SK-N-SH (cell line): ENCODE data around the gene TOP3A. TPM values are rescaled to one million over a fixed set of nuclear protein-coding genes. Genes with fewer than 3 reads are reported as not detected.

Source experiments
- CTCF ChIA-PET: fragments of 300-600, 350-600 bp; formaldehyde crosslinking; extraction: SDS; loops from one replicate; lab custom pipeline; 2021; lab: Yijun Ruan, JAX
- POLR2A ChIA-PET: fragments of 350-600 bp; sonication (Branson Sonifier 250); formaldehyde crosslinking; extraction: SDS; loops from one replicate; lab custom pipeline; 2020; ENCODE audit warnings: antibody characterized with exemption, inconsistent platforms; lab: Yijun Ruan, JAX
- DNase-seq: peaks from one replicate; pipeline ENCODE4 v3.0.0; 2012
- H2AFZ ChIP-seq: fragments of 200-600 bp; sonication (generic); 2 replicates; pipeline ENCODE4 v1.8.1; 2016; ENCODE audit warnings: antibody characterized with exemption, mild to moderate bottlenecking, low read depth
- H3F3A ChIP-seq: fragments of 200-600 bp; sonication (generic); replicated peaks from 2 replicates; pipeline ENCODE3; 2016; ENCODE audit warnings: antibody characterized with exemption, mild to moderate bottlenecking; ENCODE audit not compliant: insufficient read depth
- H3K27ac ChIP-seq, 2 experiments: fragments of 200-500 bp in 1 of 2; fragments of 200-600 bp in 1 of 2; sonication (Bioruptor generic) in 1 of 2; sonication (generic), shearing (Covaris generic) in 1 of 2; 2 replicates each; pipeline versions ENCODE4 v1.5.1 to v1.6.1; 2014 to 2016; ENCODE audit warnings: low read depth in 2 of 2, inconsistent platforms in 1 of 2, low read length in 1 of 2, mild to moderate bottlenecking in 1 of 2, mixed read lengths in 1 of 2
- H3K27me3 ChIP-seq: fragments of 200-600 bp; sonication (generic), shearing (Covaris generic); 2 replicates; pipeline ENCODE4 v1.6.1; 2016; ENCODE audit warnings: mixed run types; ENCODE audit not compliant: insufficient read depth
- H3K36me3 ChIP-seq, 2 experiments: fragments of 200-500 bp in 1 of 2; fragments of 200-600 bp in 1 of 2; sonication (Bioruptor generic) in 1 of 2; sonication (generic) in 1 of 2; replicated peaks in 1 of 2; 2 replicates each; pipeline versions ENCODE3 to v1.5.1; 2014 to 2016; ENCODE audit warnings: low read length in 1 of 2, mild to moderate bottlenecking in 1 of 2; ENCODE audit not compliant: insufficient read depth in 2 of 2, control insufficient read depth in 1 of 2
- H3K4me1 ChIP-seq, 2 experiments: fragments of 200-500 bp in 1 of 2; fragments of 200-600 bp in 1 of 2; sonication (Bioruptor generic) in 1 of 2; sonication (generic), shearing (Covaris generic) in 1 of 2; 2 replicates each; pipeline versions ENCODE4 v1.5.1 to v1.6.1; 2014 to 2016; ENCODE audit warnings: low read depth in 1 of 2, low read length in 1 of 2, mixed run types in 1 of 2; ENCODE audit not compliant: insufficient read depth in 2 of 2, control insufficient read depth in 1 of 2
- H3K4me2 ChIP-seq: fragments of 200-600 bp; sonication (generic), shearing (Covaris generic); 2 replicates; pipeline ENCODE4 v1.6.1; 2017; ENCODE audit warnings: mixed run types
- H3K4me3 ChIP-seq, 2 experiments: fragments of 200-500 bp in 1 of 2; fragments of 200-600 bp in 1 of 2; sonication (Bioruptor generic) in 1 of 2; sonication (generic), shearing (Covaris generic) in 1 of 2; 2 replicates each; pipeline versions ENCODE4 v1.5.1 to v1.8.1; 2014 to 2016; ENCODE audit warnings: low read depth in 2 of 2, inconsistent platforms in 1 of 2, low read length in 1 of 2, mild to moderate bottlenecking in 1 of 2, mixed read lengths in 1 of 2, moderate library complexity in 1 of 2
- H3K79me2 ChIP-seq: fragments of 200-600 bp; sonication (generic); 2 replicates; pipeline ENCODE4 v1.8.1; 2017; ENCODE audit warnings: mild to moderate bottlenecking; ENCODE audit not compliant: insufficient read depth
- H3K9ac ChIP-seq: fragments of 200-600 bp; sonication (generic); 2 replicates; pipeline ENCODE4 v1.6.1; 2017; ENCODE audit warnings: mixed run types
- H3K9me2 ChIP-seq: fragments of 200-600 bp; sonication (generic); 2 replicates; pipeline ENCODE4 v1.6.1; 2017; ENCODE audit warnings: mixed run types
- H3K9me3 ChIP-seq: fragments of 200-600 bp; sonication (generic); 2 replicates; pipeline ENCODE4 v1.6.1; 2017; ENCODE audit warnings: mixed run types, mild to moderate bottlenecking, moderate library complexity
- H4K20me1 ChIP-seq: fragments of 200-600 bp; sonication (generic); 2 replicates; pipeline ENCODE4 v1.6.1; 2017; ENCODE audit warnings: mild to moderate bottlenecking, mixed run types; ENCODE audit not compliant: insufficient read depth
- CHD2 ChIP-seq: fragments of 150-350 bp; IDR thresholded peaks from 2 replicates; pipeline ENCODE4 v1.6.1; 2018; ENCODE audit warnings: low read length; ENCODE audit not compliant: partially characterized antibody
- EZH2phosphoT487 ChIP-seq: fragments of 200-600 bp; sonication (generic); IDR thresholded peaks from 2 replicates; pipeline ENCODE4 v1.6.1; 2017; ENCODE audit warnings: low read depth, mixed run types, mild to moderate bottlenecking, antibody characterized with exemption, moderate library complexity, borderline replicate concordance
- FOXJ3 ChIP-seq: sonication (generic); formaldehyde crosslinking; IDR thresholded peaks from 2 replicates; pipeline ENCODE4 v1.5.1; 2020; ENCODE audit warnings: mild to moderate bottlenecking, missing genetic modification reagents
- GATA2 ChIP-seq: sonication (generic); formaldehyde crosslinking; IDR thresholded peaks from 2 replicates; pipeline ENCODE4 v1.5.0; 2020; ENCODE audit warnings: mild to moderate bottlenecking, missing genetic modification reagents
- IRF3 ChIP-seq: fragments of 150-350 bp; IDR thresholded peaks from 2 replicates; pipeline ENCODE4 v1.6.1; 2016; ENCODE audit warnings: mild to moderate bottlenecking, low read depth, low read length
- NFIC ChIP-seq: IDR thresholded peaks from 2 replicates; pipeline ENCODE4 v1.4.0; 2012; ENCODE audit warnings: borderline replicate concordance
- RFX5 ChIP-seq: IDR thresholded peaks from 2 replicates; pipeline ENCODE4 v1.6.1; 2012; ENCODE audit warnings: mild to moderate bottlenecking, improper control_type of control experiment, low read length
- SIN3A ChIP-seq: IDR thresholded peaks from 2 replicates; pipeline ENCODE4 v1.6.1; 2012; ENCODE audit warnings: low read depth, mild to moderate bottlenecking, low read length, moderate library complexity, borderline replicate concordance
- TEAD4 ChIP-seq: IDR thresholded peaks from 2 replicates; pipeline ENCODE4 v1.4.0; 2012; ENCODE audit warnings: mild to moderate bottlenecking, borderline replicate concordance; ENCODE audit not compliant: insufficient read depth
- USF2 ChIP-seq: fragments of 150-350 bp; IDR thresholded peaks from 2 replicates; pipeline ENCODE4 v1.6.1; 2017; ENCODE audit warnings: antibody characterized with exemption, low read length, low read depth, borderline replicate concordance
- WGBS: methylation state at CpG from one replicate; pipeline ENCODE4 v1.1.6; 2017; ENCODE audit warnings: low lambda C conversion rate; 5-methylcytosine and 5-hydroxymethylcytosine counted together
- polyA plus RNA-seq, 3 experiments: library from polyadenylated mRNA; depleted of rRNA; stranded (reverse); fragments of >200 nt; gene quantifications; 2 replicates each; pipeline ENCODE4 v1.2.3, GENCODE V29; 2012
- TF ChIP-seq, protein P1 (sequence below): IDR thresholded peaks from 2 replicates; pipeline ENCODE4 v1.6.1; 2012; ENCODE audit warnings: mild to moderate bottlenecking, low read depth, low read length, moderate library complexity

TOP3A gene
- polyA plus RNA-seq, 1 of the 3 experiments (the other 2 are of a cell fraction), result 14.7 TPM

DNA sequence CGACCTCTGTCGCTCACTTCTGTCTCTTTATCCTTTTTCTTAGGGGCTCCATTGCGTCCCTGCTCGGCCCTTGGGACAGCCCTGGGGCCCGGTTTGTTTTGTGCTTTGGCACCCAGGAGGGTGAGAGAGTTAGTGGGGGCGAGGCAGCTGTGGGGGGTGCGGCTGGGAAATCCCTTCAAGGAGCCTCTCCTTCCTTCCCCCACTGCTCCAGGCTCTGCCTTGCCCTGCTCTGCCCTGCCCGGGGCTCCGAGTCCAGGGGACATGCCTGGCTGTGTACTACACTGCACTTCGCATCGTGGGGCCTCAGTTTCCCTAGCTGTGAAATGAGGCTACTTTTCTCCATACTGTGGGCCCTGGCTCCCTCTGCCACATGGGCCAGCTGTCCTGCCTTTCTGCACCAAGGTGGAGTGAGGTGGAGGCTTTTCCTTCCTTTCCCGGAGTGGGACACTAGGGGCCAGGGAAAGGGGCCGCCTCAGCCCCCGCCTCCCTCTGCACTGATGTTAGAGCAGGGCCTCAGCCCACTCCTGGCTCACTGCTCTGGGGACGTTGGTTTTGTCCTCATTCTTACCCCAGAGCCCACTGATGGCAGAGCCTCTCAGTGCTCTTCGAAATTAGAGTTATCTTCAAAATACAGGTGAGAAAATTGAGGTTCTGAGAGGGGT is 88.4 kb downstream of the TOP3A start:
- H3K4me2 ChIP-seq, result peak overlapping the region; percentile 99

DNA sequence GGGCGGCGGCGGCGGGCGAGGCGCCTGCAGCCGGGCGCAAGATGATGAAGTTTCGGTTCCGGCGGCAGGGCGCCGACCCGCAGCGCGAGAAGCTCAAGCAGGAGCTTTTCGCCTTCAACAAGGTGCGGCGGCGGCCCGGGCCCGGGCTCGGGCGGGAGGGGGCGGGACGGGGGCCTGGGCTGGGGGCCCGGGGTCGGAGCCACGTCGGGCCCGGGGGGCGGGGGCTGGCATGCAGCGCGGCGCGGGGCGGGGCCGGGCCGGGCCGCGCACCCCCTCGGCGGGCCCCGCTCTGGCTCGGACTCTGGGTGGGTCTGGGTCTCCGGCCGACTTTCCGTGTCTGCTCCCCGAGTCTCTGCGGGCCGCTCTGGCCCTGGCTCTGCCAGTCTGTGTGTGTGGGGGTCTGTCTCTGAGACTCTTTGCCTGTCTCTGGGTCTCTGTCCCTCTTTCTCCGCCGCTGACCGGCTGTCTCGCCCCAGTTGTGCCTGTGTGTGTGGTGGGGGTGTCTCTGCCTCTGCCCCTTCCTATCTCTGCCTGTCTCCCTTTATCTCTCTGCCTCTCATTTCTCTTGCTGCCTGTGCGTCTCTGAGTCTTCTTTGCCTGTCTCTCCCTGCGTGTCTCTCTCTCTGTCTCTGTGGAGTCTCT is 89.0 kb downstream of the TOP3A start:
- Histone ChIP-seq H3K9ac (peak overlapping the region; percentile 82), H4K20me1 (0 out of 2 replicates have a peak, but pooled peaks cover 17% of the 10 kb centered on the region), H3K4me3 (peak overlapping the region; percentile 90 to 98), H2AFZ (no peak overlapping the region), H3K9me2 (no peaks in the 10 kb centered on the region), H3K9me3 (no peaks in the 10 kb centered on the region), H3K36me3 (no peaks in the 10 kb centered on the region), H3F3A (no peaks in the 10 kb centered on the region), H3K79me2 (peaks cover 44% of the 10 kb centered on the region), H3K4me1 (peaks cover 5 to 25% of the 10 kb centered on the region in 2 experiments; a peak in 2 of 4 replicates), H3K27me3 (no peaks in the 10 kb centered on the region), H3K4me2 (peak overlapping the region; percentile 99), H3K27ac (peak overlapping the region in 1 of 2 experiments; percentile 47; a peak in 1 of 4 replicates)
- ChIA-PET CTCF (interaction anchor here (0.7 to 3.3 kb wide), 3 partner anchors 9 to 22 kb away, joined by 3 to 13 read pairs (median 4); no protein-coding TSS in a partner anchor), POLR2A (no interaction called here)
- DNase-seq, result peak; percentile 87
- TF ChIP-seq SIN3A (peak; percentile 25; the same call in 1 of the 2 replicates), EZH2phosphoT487 (no peak)
- TF ChIP-seq, protein P1, sequence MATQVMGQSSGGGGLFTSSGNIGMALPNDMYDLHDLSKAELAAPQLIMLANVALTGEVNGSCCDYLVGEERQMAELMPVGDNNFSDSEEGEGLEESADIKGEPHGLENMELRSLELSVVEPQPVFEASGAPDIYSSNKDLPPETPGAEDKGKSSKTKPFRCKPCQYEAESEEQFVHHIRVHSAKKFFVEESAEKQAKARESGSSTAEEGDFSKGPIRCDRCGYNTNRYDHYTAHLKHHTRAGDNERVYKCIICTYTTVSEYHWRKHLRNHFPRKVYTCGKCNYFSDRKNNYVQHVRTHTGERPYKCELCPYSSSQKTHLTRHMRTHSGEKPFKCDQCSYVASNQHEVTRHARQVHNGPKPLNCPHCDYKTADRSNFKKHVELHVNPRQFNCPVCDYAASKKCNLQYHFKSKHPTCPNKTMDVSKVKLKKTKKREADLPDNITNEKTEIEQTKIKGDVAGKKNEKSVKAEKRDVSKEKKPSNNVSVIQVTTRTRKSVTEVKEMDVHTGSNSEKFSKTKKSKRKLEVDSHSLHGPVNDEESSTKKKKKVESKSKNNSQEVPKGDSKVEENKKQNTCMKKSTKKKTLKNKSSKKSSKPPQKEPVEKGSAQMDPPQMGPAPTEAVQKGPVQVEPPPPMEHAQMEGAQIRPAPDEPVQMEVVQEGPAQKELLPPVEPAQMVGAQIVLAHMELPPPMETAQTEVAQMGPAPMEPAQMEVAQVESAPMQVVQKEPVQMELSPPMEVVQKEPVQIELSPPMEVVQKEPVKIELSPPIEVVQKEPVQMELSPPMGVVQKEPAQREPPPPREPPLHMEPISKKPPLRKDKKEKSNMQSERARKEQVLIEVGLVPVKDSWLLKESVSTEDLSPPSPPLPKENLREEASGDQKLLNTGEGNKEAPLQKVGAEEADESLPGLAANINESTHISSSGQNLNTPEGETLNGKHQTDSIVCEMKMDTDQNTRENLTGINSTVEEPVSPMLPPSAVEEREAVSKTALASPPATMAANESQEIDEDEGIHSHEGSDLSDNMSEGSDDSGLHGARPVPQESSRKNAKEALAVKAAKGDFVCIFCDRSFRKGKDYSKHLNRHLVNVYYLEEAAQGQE, result no peak
- under 1% methylated on average over 10 of the region's 57 CpGs for WGBS

More for the DNA sequence above, 88.4 kb downstream of the TOP3A start:
- CTCF ChIA-PET, result interaction anchor here (0.8 to 3.3 kb wide), 3 partner anchors 9 to 38 kb away, joined by 3 to 13 read pairs (median 4); no protein-coding TSS in a partner anchor
- H3K9me3 ChIP-seq, result no peaks in the 10 kb centered on the region
- peaks cover 49% of the 10 kb centered on the region for H3K79me2 ChIP-seq
- H3K9me2 ChIP-seq, result no peaks in the 10 kb centered on the region
- no peaks in the 10 kb centered on the region for H3K36me3 ChIP-seq
- peaks cover 0 to 20% of the 10 kb centered on the region in 2 experiments; a peak in 1 of 4 replicates for H3K4me1 ChIP-seq
- 0 out of 2 replicates have a peak, but pooled peaks cover 17% of the 10 kb centered on the region for H4K20me1 ChIP-seq
- no peak for TF ChIP-seq GATA2 (CRISPR knock-in tag)
- no peak for TF ChIP-seq USF2
- TF ChIP-seq TEAD4, result no peak
- TF ChIP-seq NFIC, result no peak
- TF ChIP-seq FOXJ3 (CRISPR knock-in tag), result no peak
- TF ChIP-seq RFX5, result no peak
- TF ChIP-seq CHD2, result no peak
- no peak for TF ChIP-seq IRF3
- no peak overlapping the region for H2AFZ ChIP-seq
- peak overlapping the region; percentile 82 for H3K9ac ChIP-seq
- DNase-seq, result peak; percentile 45
- H3K27me3 ChIP-seq, result no peaks in the 10 kb centered on the region
- H3F3A ChIP-seq, result no peaks in the 10 kb centered on the region
- H3K27ac ChIP-seq, result no peak overlapping the region
- WGBS, result 36% methylated on average over 11 of the region's 16 CpGs
- H3K4me3 ChIP-seq, result peak overlapping the region; percentile 90 to 98
- POLR2A ChIA-PET, result no interaction called here
